ENCODE data around the gene LLPH.
"Not testable (repeated sequence)": the region's sequence is repeated elsewhere in the genome, so short reads cannot be mapped to it uniquely, and the experiment has no call there.

The LLPH gene

DNA sequence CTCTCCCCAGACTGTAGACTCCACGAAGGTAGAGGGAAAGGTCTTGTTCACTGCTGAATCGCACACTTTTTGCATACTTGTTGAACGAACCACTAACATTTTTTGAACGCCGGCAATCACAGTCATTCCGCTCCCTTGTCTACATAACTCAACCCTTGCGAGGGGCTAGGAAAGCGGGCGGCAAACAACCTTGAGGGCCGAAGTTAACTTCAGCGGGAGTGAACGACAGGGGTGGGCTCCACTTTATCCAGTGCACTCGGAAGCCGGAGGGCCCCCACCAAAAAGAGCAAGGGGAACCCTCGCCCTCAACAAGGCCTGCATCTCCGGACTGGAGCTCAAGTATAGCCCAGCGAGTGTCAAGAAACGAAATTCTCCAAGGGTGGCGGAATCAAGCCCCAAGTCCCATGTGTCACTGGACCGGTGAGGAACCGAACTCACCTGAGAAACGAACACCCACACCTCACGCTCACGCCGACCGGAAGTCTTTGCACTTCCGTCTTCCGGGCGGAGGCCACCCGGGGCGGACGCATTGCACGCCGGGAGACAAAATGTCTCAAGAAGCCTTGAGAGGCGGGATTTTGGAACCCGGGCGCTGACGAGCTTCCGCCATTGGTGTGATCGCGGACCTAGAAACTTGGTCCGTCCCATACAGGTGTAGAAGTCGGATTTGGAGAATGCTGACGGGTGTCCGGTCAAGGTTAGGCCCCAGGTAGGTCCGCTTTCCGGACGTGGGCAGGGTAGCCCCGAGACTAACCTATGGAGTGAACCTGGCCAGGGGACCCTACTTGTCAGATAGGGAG, at the start of gene LLPH:
LLPH (minus strand) TSS at position 484 of the 800 bp plus-strand sequence. CDS start 1,644 bp downstream, outside the sequence.
- peak; percentile 87 for DNase-seq (ENCODE audit: low spot score)

DNA sequence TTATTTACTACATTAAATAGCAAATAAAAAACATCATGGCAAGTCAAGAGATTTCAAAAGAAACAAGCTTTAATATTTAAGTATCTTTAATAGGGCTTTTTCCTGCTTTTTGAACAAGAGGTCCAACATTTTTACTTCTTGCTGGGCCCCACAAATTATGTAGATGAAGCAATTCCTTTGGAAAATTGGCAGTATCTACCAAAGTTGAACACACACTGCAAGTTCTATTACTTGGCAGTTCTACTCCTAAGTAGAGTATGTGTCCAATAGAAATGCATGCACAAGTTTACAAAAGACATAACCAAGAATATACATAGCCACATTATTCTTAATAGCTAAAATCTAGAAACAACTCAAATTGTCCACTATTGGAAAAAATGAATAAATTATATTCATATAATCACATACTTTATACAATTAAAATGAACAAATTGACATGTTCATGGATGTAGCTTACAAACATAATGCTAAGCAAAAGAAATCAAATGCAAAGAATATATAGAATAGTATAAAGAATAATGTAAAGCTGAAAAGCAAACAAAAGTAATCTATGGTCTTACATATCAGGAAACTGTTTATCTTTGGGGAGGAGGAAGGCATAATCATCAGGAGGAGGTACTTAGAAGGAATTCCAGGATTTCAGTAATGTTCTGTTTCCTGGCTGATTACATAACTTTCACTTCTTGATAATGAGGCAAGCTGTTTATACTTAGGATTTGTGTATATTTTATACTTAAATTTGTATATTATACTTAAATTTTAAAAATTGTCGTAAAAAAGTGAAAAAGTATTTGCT, 45.8 kb upstream of the LLPH start:
- DNase-seq (ENCODE audit: low spot score): no peak

- not testable (repeated sequence) for DNase-seq (ENCODE audit: low spot score)
These were observed 44.1 kb upstream of the LLPH start for GRCh38 chr12:66174391-66175325.

DNA sequence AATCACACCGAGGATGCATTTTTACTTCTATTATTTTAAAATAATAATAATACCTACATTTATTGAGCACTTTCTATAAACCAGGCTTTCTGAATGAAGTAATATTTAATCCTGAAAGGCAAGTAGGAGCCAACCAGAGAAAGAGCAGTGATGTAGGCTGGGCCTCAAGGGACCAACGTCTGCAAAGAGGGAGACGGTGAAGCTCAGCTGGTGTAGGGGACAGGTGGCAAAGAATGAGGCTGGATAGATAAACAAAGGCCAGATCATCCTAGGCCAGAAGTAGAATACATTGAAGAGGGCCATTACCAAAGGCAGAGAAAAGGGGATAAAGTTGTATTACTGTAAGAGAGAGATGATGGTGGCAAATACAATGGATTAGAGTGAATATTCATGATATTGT, 40.1 kb upstream of the LLPH start:
- no peak for DNase-seq (ENCODE audit: low spot score)

GRCh38 chr12:66169221-66170170, 38.9 kb upstream of the LLPH start, which contains the start of gene TMBIM4:
Gene TMBIM4, minus strand, starts transcription at chr12:66169996. Its CDS starts 45 bp downstream, at chr12:66169951.
- peak; percentile 81 for DNase-seq (ENCODE audit: low spot score)

- no peak for DNase-seq (ENCODE audit: low spot score)
These were observed 37.9 kb upstream of the LLPH start for GRCh38 chr12:66168410-66168809.

GRCh38 chr12:66166561-66166960, 36.0 kb upstream of the LLPH start:
- DNase-seq (ENCODE audit: low spot score): no peak

GRCh38 chr12:66165141-66165540, 34.6 kb upstream of the LLPH start:
- DNase-seq (ENCODE audit: low spot score): no peak

DNA sequence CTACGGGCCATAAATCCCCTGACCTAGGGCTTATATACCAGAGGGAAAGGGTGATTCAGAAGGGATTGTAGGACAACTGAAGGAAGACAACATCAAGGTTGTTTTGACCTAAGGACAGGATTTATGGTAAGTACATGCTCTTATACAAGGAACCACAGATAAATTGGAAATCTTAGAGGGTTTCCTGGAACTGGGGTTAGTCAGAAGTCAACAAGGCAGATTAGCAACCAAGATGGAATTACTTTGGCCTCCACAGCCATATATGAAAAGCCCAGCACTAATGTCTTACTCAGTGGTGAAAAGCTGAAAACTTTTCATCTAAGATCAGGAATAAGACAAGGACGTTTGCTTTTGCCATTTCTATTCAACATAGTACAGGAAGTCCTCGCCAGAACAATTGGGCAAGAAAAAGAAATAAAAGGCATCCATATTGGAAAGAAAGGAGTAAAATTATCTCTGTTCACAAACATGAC, 33.8 kb upstream of the LLPH start:
- DNase-seq (ENCODE audit: low spot score): no peak

DNA sequence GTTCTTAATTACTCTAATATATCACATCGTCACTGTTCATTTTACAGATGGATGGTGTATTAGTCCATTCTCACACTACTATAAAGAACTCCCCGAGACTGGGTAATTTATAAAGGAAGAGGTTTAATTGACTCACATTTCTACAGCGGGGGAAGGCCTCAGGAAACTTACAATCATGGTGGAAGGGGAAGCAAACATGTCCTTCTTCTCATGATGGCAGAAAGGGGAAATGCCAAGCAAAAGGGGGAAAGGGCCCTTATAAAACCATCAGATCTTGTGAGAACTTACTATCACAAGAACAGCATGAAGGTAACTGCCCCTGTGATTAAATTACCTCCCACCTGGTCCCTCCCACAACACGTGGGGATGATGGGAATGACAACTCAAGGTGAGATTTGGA, 32.7 kb upstream of the LLPH start:
- no peak for DNase-seq (ENCODE audit: low spot score)

GRCh38 chr12:66162701-66163100, 32.2 kb upstream of the LLPH start:
- DNase-seq (ENCODE audit: low spot score): no peak

GRCh38 chr12:66160704-66161103, 30.2 kb upstream of the LLPH start:
- no peak for DNase-seq (ENCODE audit: low spot score)

DNA sequence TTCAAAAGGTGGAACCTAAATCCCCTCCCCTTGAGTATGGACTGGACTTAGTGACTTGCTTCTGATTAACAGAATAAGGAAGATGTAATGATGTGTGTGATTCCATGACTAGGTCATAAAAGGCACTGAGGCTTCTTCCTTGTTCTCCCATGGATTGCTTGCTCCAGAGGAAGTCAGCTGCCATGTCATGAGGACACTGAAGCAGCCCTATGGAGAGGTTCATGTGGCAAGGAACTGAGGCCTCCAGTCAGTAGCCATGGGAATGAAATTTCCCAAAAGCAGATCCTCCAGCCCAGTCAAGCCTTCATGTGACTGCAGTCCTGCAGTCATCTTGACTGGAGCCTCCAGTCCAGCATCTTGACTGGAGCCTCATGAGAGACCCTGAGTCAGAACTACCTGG, 28.6 kb upstream of the LLPH start:
- no peak for DNase-seq (ENCODE audit: low spot score)

- no peak for DNase-seq (ENCODE audit: low spot score)
These were observed 26.1 kb upstream of the LLPH start for GRCh38 chr12:66156654-66157053.

- DNase-seq (ENCODE audit: low spot score): no peak
These were observed 24.2 kb upstream of the LLPH start for GRCh38 chr12:66154776-66155175.

GRCh38 chr12:66152732-66153131, 22.2 kb upstream of the LLPH start:
- DNase-seq (ENCODE audit: low spot score): no peak

- no peak for DNase-seq (ENCODE audit: low spot score)
These were observed 19.3 kb upstream of the LLPH start for GRCh38 chr12:66149702-66150398.

DNA sequence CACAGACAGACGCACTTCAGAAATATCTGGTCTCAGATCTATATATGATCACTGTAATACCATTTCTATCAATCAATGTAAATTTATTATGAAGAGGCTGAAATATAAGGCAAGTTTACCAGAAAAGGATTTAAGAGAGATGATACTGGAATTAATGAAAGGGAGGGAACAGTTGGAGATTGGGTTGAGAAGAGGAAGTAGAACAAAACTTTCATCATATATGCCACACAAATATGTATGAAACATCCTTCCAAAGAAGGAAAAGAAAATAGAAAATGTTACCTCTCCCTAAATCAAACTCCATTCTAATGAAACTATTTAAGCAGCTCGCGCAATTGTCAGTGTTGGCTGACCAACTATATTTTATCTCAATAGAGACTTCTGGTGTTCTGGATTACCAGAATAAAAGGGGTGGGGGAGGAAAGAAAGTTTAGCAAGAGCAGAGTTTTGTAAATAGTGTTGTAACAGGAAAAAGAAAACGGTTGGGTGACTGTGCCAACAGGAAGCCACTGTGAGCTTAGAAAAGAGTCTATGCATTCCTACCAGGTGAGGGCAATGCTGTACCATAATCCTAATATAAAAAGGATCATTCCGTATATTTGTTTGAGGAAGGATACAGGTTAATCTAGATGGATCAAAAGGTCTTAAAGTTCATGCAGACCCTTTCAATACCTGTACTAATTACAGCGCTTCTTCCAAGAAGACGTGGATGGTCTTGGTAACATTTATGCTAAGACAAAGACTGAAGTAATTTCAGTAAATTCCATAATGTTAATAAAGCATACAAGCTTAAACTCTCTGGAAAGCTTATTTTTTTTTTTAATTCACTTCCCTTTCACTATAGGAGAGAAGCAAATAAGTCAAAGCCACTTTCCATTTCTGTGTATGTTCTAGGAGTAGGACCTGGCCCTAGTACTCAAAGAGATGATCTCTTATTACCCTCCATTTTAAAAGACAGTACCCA, 14.5 kb upstream of the LLPH start:
- no peak for DNase-seq (ENCODE audit: low spot score)

DNA sequence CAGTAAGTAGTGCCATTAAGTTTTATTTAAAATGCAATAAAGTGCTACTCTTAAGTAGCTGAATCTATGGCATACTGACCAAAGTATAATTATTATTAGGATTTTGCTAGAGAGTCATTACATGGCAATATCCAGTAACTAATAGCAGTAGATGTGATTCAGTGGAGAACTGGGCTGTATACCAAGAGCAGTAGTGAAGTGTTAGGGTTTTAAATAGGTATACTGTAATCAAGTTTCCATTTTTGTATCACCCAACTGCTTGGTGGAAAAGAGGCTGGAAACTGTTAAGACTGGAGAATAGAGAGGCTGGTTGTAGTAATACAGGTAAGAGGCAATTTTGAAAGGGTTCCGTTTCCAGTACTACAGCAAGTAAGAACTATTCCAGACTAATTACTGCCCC, 13.3 kb upstream of the LLPH start:
- DNase-seq (ENCODE audit: low spot score): no peak

All from CD4-positive, alpha-beta T cell treated with Interleukin-6 at 100 ng/mL for 8 hours (primary cell).